H9 (cell line): ENCODE measurements around the gene ZNF3. TPM values are rescaled to one million over a fixed set of nuclear protein-coding genes. Genes with fewer than 3 reads are reported as not detected.

Source experiments
- DNase-seq: peaks from one replicate; pipeline ENCODE4 v3.0.0-alpha.2; 2017
- H2AFZ ChIP-seq: one replicate; pipeline ENCODE4 v1.6.1; 2013; ENCODE audit warnings: mild to moderate bottlenecking, low read length, control low read depth, moderate library complexity
- H2AK5ac ChIP-seq: 2 replicates; pipeline ENCODE4 v1.6.1; 2013; ENCODE audit warnings: low read length, control low read depth, mixed read lengths; ENCODE audit not compliant: insufficient read length
- H2BK120ac ChIP-seq: one replicate; pipeline ENCODE4 v1.6.1; 2013; ENCODE audit warnings: low read depth, mild to moderate bottlenecking, low read length, control low read depth, inconsistent platforms; ENCODE audit not compliant: poor library complexity, severe bottlenecking
- H2BK12ac ChIP-seq: 2 replicates; pipeline ENCODE4 v1.6.1; 2013; ENCODE audit warnings: low read length, control low read depth, mixed read lengths, low read depth; ENCODE audit not compliant: insufficient read length
- H2BK15ac ChIP-seq: 2 replicates; pipeline ENCODE4 v1.6.1; 2013; ENCODE audit warnings: low read depth, low read length, control low read depth
- H2BK20ac ChIP-seq: one replicate; pipeline ENCODE4 v1.6.1; 2013; ENCODE audit warnings: low read depth, mild to moderate bottlenecking, low read length, control low read depth, inconsistent platforms; ENCODE audit not compliant: poor library complexity, severe bottlenecking
- H2BK5ac ChIP-seq: 2 replicates; pipeline ENCODE4 v1.6.1; 2013; ENCODE audit warnings: low read length, control low read depth, mixed read lengths; ENCODE audit not compliant: insufficient read length
- H3K14ac ChIP-seq: 2 replicates; pipeline ENCODE4 v1.6.1; 2013; ENCODE audit warnings: low read length, control low read depth; ENCODE audit not compliant: insufficient read depth
- H3K18ac ChIP-seq: 2 replicates; pipeline ENCODE4 v1.6.1; 2013; ENCODE audit warnings: low read depth, mild to moderate bottlenecking, mixed read lengths, low read length, control low read depth; ENCODE audit not compliant: insufficient read length
- H3K23ac ChIP-seq: 2 replicates; pipeline ENCODE4 v1.6.1; 2013; ENCODE audit warnings: low read length, control low read depth, mixed read lengths, low read depth; ENCODE audit not compliant: insufficient read length
- H3K23me2 ChIP-seq: 2 replicates; pipeline ENCODE4 v1.6.1; 2013; ENCODE audit warnings: low read depth, mild to moderate bottlenecking, mixed read lengths, low read length, control low read depth; ENCODE audit not compliant: insufficient read length, poor library complexity, severe bottlenecking
- H3K27ac ChIP-seq: 2 replicates; pipeline ENCODE4 v1.5.1; 2013; ENCODE audit warnings: low read length, control low read depth, mixed read lengths, low read depth; ENCODE audit not compliant: insufficient read length
- H3K27me3 ChIP-seq: 2 replicates; pipeline ENCODE4 v1.6.1; 2013; ENCODE audit warnings: low read length, control low read depth, inconsistent platforms; ENCODE audit not compliant: insufficient read depth
- H3K4ac ChIP-seq: 2 replicates; pipeline ENCODE4 v1.6.1; 2013; ENCODE audit warnings: low read depth, mild to moderate bottlenecking, control low read depth, inconsistent platforms, low read length, moderate library complexity
- H3K4me1 ChIP-seq: 2 replicates; pipeline ENCODE4 v1.6.1; 2013; ENCODE audit warnings: low read length, control low read depth, inconsistent platforms; ENCODE audit not compliant: insufficient read depth
- H3K4me2 ChIP-seq: 2 replicates; pipeline ENCODE4 v1.6.1; 2013; ENCODE audit warnings: low read length, control low read depth, mixed read lengths; ENCODE audit not compliant: insufficient read length, insufficient read depth
- H3K56ac ChIP-seq: 2 replicates; pipeline ENCODE4 v1.6.1; 2013; ENCODE audit warnings: low read depth, mild to moderate bottlenecking, mixed read lengths, low read length, control low read depth; ENCODE audit not compliant: insufficient read length
- H3K79me1 ChIP-seq: 2 replicates; pipeline ENCODE4 v1.6.1; 2013; ENCODE audit warnings: low read depth, mild to moderate bottlenecking, moderate library complexity, low read length, control low read depth, inconsistent platforms; ENCODE audit not compliant: insufficient read depth, poor library complexity, severe bottlenecking
- H3K79me2 ChIP-seq: 2 replicates; pipeline ENCODE4 v1.6.1; 2013; ENCODE audit warnings: low read length, control low read depth, inconsistent platforms; ENCODE audit not compliant: insufficient read depth
- H3K9ac ChIP-seq: 2 replicates; pipeline ENCODE4 v1.6.1; 2013; ENCODE audit warnings: low read length, control low read depth, mixed read lengths; ENCODE audit not compliant: insufficient read length; ENCODE audit errors: extremely low read depth
- H3K9me3 ChIP-seq: one replicate; pipeline ENCODE4 v1.6.1; 2013; ENCODE audit warnings: low read depth, low read length, inconsistent platforms; ENCODE audit not compliant: control insufficient read depth
- H3T11ph ChIP-seq: one replicate; pipeline ENCODE4 v1.6.1; 2013; ENCODE audit warnings: mild to moderate bottlenecking, low read length, control low read depth, inconsistent platforms
- H4K20me1 ChIP-seq: one replicate; pipeline ENCODE4 v1.6.1; 2013; ENCODE audit not compliant: control insufficient read depth, insufficient read length, insufficient read depth
- H4K5ac ChIP-seq: 2 replicates; pipeline ENCODE4 v1.6.1; 2013; ENCODE audit warnings: low read depth, mild to moderate bottlenecking, mixed read lengths, low read length, control low read depth; ENCODE audit not compliant: insufficient read length
- H4K8ac ChIP-seq: replicated peaks from 2 replicates; pipeline ENCODE4 v1.6.1; 2013; ENCODE audit warnings: low read length, control low read depth, mixed read lengths, low read depth; ENCODE audit not compliant: insufficient read length
- H4K91ac ChIP-seq: 2 replicates; pipeline ENCODE4 v1.6.1; 2013; ENCODE audit warnings: low read depth, mild to moderate bottlenecking, moderate library complexity, mixed read lengths, low read length, control low read depth; ENCODE audit not compliant: insufficient read length
- H3K27ac Mint-ChIP-seq, 3 experiments: 2 replicates in 2 of 3; 3 replicates in 1 of 3; pipeline ENCODE4 v1.8.0; 2020 to 2021; ENCODE audit warnings: mixed read lengths in 3 of 3, mild to moderate bottlenecking in 1 of 3, moderate library complexity in 1 of 3
- H3K27me3 Mint-ChIP-seq: 2 replicates; pipeline ENCODE4 v1.8.0; 2021; ENCODE audit warnings: low read depth, mild to moderate bottlenecking, moderate library complexity, mixed read lengths
- H3K36me3 Mint-ChIP-seq, 3 experiments: 2 replicates in 2 of 3; 3 replicates in 1 of 3; pipeline ENCODE4 v1.8.0; 2020 to 2021; ENCODE audit warnings: low read depth in 3 of 3, mixed read lengths in 3 of 3; ENCODE audit not compliant: insufficient read depth in 1 of 3
- H3K4me1 Mint-ChIP-seq, 2 experiments: 2 replicates each; pipeline ENCODE4 v1.8.0; 2020; ENCODE audit warnings: mixed read lengths in 2 of 2
- H3K4me3 Mint-ChIP-seq, 2 experiments: 2 replicates in 1 of 2; 3 replicates in 1 of 2; pipeline ENCODE4 v1.8.0; 2020 to 2021; ENCODE audit warnings: mild to moderate bottlenecking in 2 of 2, mixed read lengths in 2 of 2, moderate library complexity in 1 of 2
- H3K9me3 Mint-ChIP-seq, 2 experiments: 2 replicates in 1 of 2; 3 replicates in 1 of 2; pipeline ENCODE4 v1.8.0; 2020; ENCODE audit warnings: mild to moderate bottlenecking in 2 of 2, mixed read lengths in 2 of 2, moderate library complexity in 1 of 2
- WGBS: extraction: QIAGEN DNeasy Blood & Tissue Kit; methylation state at CpG from one replicate; pipeline ENCODE4 v1.1.7; 2013; ENCODE audit warnings: missing lambda C conversion rate, low lambda C conversion rate, mixed read lengths; ENCODE audit not compliant: insufficient read length; ENCODE audit errors: extremely low coverage; 5-methylcytosine and 5-hydroxymethylcytosine counted together
- total RNA-seq: library from RNA; stranded (reverse); gene quantifications from 2 replicates; pipeline ENCODE4 v1.2.1, GENCODE V29; 2021
- TF ChIP-seq, protein P1 (sequence below): fragments of 200-600 bp; sonication (generic); conservative IDR thresholded peaks from 3 replicates; pipeline ENCODE4 v1.8.0; 2021; ENCODE audit warnings: antibody characterized with exemption, mild to moderate bottlenecking

Gene ZNF3
- total RNA-seq, 1 experiment from 2014 or later, result 60.4 TPM

DNA sequence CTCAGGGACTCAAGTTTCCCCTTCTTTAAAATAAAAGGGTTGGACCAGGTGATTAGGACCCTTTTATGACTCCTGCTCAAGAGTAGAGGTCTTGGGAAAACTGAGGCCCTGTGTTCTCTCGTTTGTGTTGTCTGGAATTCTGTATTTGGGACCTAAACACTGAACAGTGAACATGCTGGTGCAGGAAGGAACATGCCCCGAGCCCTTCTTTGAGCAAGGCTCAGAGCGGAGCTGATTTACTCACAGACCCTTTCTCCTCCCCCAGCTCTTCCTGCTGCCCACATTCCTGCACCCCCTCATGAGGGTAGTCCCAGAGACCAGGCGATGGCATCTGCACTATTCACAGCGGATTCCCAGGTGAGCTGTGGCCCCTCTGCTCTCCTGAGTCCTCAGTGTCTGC is 51.9 kb downstream of the ZNF3 start:
- no peak overlapping the region for H2AFZ ChIP-seq
- DNase-seq, result no peak
- no peak overlapping the region for H3K18ac ChIP-seq
- no peak overlapping the region for H4K91ac ChIP-seq
- no peak overlapping the region for H4K5ac ChIP-seq
- no peak overlapping the region for H2BK120ac ChIP-seq
- no peaks in the 10 kb centered on the region for H3K4me1 ChIP-seq
- no peak overlapping the region for H3K9ac ChIP-seq
- H3K23ac ChIP-seq, result no peak overlapping the region
- H4K20me1 ChIP-seq, result no peaks in the 10 kb centered on the region
- no peak overlapping the region for H2AK5ac ChIP-seq
- Mint-ChIP-seq H3K27me3 (no peaks in the 10 kb centered on the region), H3K4me1 (no peaks in the 10 kb centered on the region), H3K27ac (peak overlapping the region in 2 of 3 experiments; percentile 54 to 55; a peak in 5 of 7 replicates), H3K36me3 (peaks cover 50 to 74% (median 64%) of the 10 kb centered on the region in 3 experiments), H3K4me3 (no peak overlapping the region), H3K9me3 (no peaks in the 10 kb centered on the region)
- H4K8ac ChIP-seq, result no peak overlapping the region
- no peak overlapping the region for H2BK15ac ChIP-seq
- no CpG with 5 or more reads among the region's 5 CpGs for WGBS
- no peak overlapping the region for H2BK12ac ChIP-seq
- H3K27me3 ChIP-seq, result no peaks in the 10 kb centered on the region
- H2BK5ac ChIP-seq, result no peak overlapping the region
- no peak overlapping the region for H3K56ac ChIP-seq
- H3T11ph ChIP-seq, result no peak overlapping the region
- no peak overlapping the region for H3K27ac ChIP-seq
- H3K23me2 ChIP-seq, result no peaks in the 10 kb centered on the region
- H3K4me2 ChIP-seq, result no peak overlapping the region
- H3K4ac ChIP-seq, result no peak overlapping the region
- no peaks in the 10 kb centered on the region for H3K79me1 ChIP-seq
- H3K9me3 ChIP-seq, result no peaks in the 10 kb centered on the region
- H3K14ac ChIP-seq, result no peak overlapping the region
- TF ChIP-seq, protein P1, sequence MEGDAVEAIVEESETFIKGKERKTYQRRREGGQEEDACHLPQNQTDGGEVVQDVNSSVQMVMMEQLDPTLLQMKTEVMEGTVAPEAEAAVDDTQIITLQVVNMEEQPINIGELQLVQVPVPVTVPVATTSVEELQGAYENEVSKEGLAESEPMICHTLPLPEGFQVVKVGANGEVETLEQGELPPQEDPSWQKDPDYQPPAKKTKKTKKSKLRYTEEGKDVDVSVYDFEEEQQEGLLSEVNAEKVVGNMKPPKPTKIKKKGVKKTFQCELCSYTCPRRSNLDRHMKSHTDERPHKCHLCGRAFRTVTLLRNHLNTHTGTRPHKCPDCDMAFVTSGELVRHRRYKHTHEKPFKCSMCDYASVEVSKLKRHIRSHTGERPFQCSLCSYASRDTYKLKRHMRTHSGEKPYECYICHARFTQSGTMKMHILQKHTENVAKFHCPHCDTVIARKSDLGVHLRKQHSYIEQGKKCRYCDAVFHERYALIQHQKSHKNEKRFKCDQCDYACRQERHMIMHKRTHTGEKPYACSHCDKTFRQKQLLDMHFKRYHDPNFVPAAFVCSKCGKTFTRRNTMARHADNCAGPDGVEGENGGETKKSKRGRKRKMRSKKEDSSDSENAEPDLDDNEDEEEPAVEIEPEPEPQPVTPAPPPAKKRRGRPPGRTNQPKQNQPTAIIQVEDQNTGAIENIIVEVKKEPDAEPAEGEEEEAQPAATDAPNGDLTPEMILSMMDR, result no peak
- no peak overlapping the region for H2BK20ac ChIP-seq
- no peaks in the 10 kb centered on the region for H3K79me2 ChIP-seq
